GM06990 (cell line): ENCODE results near the gene MT1M.

Source experiments
- DNase-seq: peaks from one replicate; pipeline ENCODE4 v3.0.0-alpha.2; 2011; ENCODE audit not compliant: insufficient read length; ENCODE audit errors: extremely low read depth
- H3K27me3 ChIP-seq: replicated peaks from 2 replicates; pipeline ENCODE4 v1.6.0; 2011; ENCODE audit warnings: low read length; ENCODE audit not compliant: control insufficient read depth, insufficient read depth
- H3K36me3 ChIP-seq: 2 replicates; pipeline ENCODE4 v1.5.1; 2011; ENCODE audit warnings: low read length; ENCODE audit not compliant: control insufficient read depth, insufficient read depth
- H3K4me3 ChIP-seq: replicated peaks from 2 replicates; pipeline ENCODE4 v1.5.1; 2011; ENCODE audit warnings: low read depth, mild to moderate bottlenecking, control low read depth, low read length
- CTCF ChIP-seq: IDR thresholded peaks from 2 replicates; pipeline ENCODE4 v1.5.1; 2011; ENCODE audit warnings: low read length, control low read depth, mild to moderate bottlenecking, inconsistent platforms; ENCODE audit not compliant: insufficient read depth, poor library complexity, severe bottlenecking

MT1M gene

GRCh38 chr16:56640076-56640475 is 7.6 kb downstream of the MT1M start:
- TF ChIP-seq CTCF, result no peak
- no peak for DNase-seq
- Histone ChIP-seq H3K36me3 (no peaks in the 10 kb centered on the region), H3K4me3 (no peak overlapping the region), H3K27me3 (peaks cover 14% of the 10 kb centered on the region)

GRCh38 chr16:56641166-56641565 is 8.7 kb downstream of the MT1M start:
- H3K36me3 ChIP-seq, result no peaks in the 10 kb centered on the region
- peaks cover 14% of the 10 kb centered on the region for H3K27me3 ChIP-seq
- TF ChIP-seq CTCF, result no peak
- no peak overlapping the region for H3K4me3 ChIP-seq
- no peak for DNase-seq

- H3K36me3 ChIP-seq, result no peaks in the 10 kb centered on the region
- peak; percentile 37 for DNase-seq
- no peak overlapping the region for H3K4me3 ChIP-seq
- TF ChIP-seq CTCF, result peak; percentile 32
- H3K27me3 ChIP-seq, result peaks cover 14% of the 10 kb centered on the region
Measured at GRCh38 chr16:56643080-56643778, 10.8 kb downstream of the MT1M start.

- no peak for TF ChIP-seq CTCF
- Histone ChIP-seq H3K27me3 (peaks cover 12% of the 10 kb centered on the region), H3K36me3 (no peaks in the 10 kb centered on the region), H3K4me3 (no peak overlapping the region)
- no peak for DNase-seq
Measured at GRCh38 chr16:56643833-56644232, 11.4 kb downstream of the MT1M start.

GRCh38 chr16:56645311-56645710 is 12.9 kb downstream of the MT1M start:
- no peak for TF ChIP-seq CTCF
- peaks cover 8% of the 10 kb centered on the region for H3K27me3 ChIP-seq
- DNase-seq, result no peak
- H3K4me3 ChIP-seq, result no peak overlapping the region
- no peaks in the 10 kb centered on the region for H3K36me3 ChIP-seq

- Histone ChIP-seq H3K27me3 (peaks cover 8% of the 10 kb centered on the region), H3K4me3 (no peak overlapping the region), H3K36me3 (no peaks in the 10 kb centered on the region)
- no peak for DNase-seq
- no peak for TF ChIP-seq CTCF
Measured at GRCh38 chr16:56645838-56646237, 13.4 kb downstream of the MT1M start.
